ENCODE results near the gene PDSS2.
"Not testable (repeated sequence)": the region's sequence is repeated elsewhere in the genome, so short reads cannot be mapped to it uniquely, and the experiment has no call there.

PDSS2 gene

GRCh38 chr6:107459283-107460082 is at the start of gene PDSS2:
Gene PDSS2, minus strand, starts transcription at chr6:107459564. Its CDS starts 279 bp downstream, at chr6:107459285.
- DNase-seq (ENCODE audit: low spot score): peak; percentile 98

GRCh38 chr6:107506145-107506544 is 46.8 kb upstream of the PDSS2 start:
- no peak for DNase-seq (ENCODE audit: low spot score)

GRCh38 chr6:107504270-107505026 is 45.1 kb upstream of the PDSS2 start:
- DNase-seq (ENCODE audit: low spot score): no peak

- DNase-seq (ENCODE audit: low spot score): no peak
Measured at GRCh38 chr6:107496892-107497684, 37.7 kb upstream of the PDSS2 start.

- no peak for DNase-seq (ENCODE audit: low spot score)
Measured at GRCh38 chr6:107495971-107496370, 36.6 kb upstream of the PDSS2 start.

GRCh38 chr6:107495196-107495643 is 35.9 kb upstream of the PDSS2 start:
- no peak for DNase-seq (ENCODE audit: low spot score)

GRCh38 chr6:107493158-107494057 is 34.0 kb upstream of the PDSS2 start:
- DNase-seq (ENCODE audit: low spot score): no peak

GRCh38 chr6:107491760-107492660 is 32.6 kb upstream of the PDSS2 start:
- DNase-seq (ENCODE audit: low spot score): no peak

- no peak for DNase-seq (ENCODE audit: low spot score)
Measured at GRCh38 chr6:107491138-107491609, 31.8 kb upstream of the PDSS2 start.

- DNase-seq (ENCODE audit: low spot score): no peak
Measured at GRCh38 chr6:107490566-107491137, 31.3 kb upstream of the PDSS2 start.

GRCh38 chr6:107489636-107490565 is 30.5 kb upstream of the PDSS2 start, which contains the start of gene SOBP:
Gene SOBP, plus strand, starts transcription at chr6:107490117. Its CDS starts 500 bp downstream, at chr6:107490617.
- peak; percentile 15 for DNase-seq (ENCODE audit: low spot score)

- no peak for DNase-seq (ENCODE audit: low spot score)
Measured at GRCh38 chr6:107488875-107489635, 29.7 kb upstream of the PDSS2 start.

GRCh38 chr6:107488174-107488874 is 29.0 kb upstream of the PDSS2 start:
- no peak for DNase-seq (ENCODE audit: low spot score)

GRCh38 chr6:107485157-107485556 is 25.8 kb upstream of the PDSS2 start:
- no peak for DNase-seq (ENCODE audit: low spot score)

- no peak for DNase-seq (ENCODE audit: low spot score)
Measured at GRCh38 chr6:107479089-107479690, 19.8 kb upstream of the PDSS2 start.

- not testable (repeated sequence) for DNase-seq (ENCODE audit: low spot score)
Measured at GRCh38 chr6:107475826-107476225, 16.5 kb upstream of the PDSS2 start.

- not testable (repeated sequence) for DNase-seq (ENCODE audit: low spot score)
Measured at GRCh38 chr6:107475360-107475759, 16.0 kb upstream of the PDSS2 start.

Measured in activated CD4-positive, alpha-beta T cell treated with anti-CD3 and anti-CD28 coated beads, Interleukin-2, Interleukin-4, amounts not matched to agents 100 ng/mL and 50 ng/mL, durations not matched to agents 16 hours and 8 hours (primary cell).